ENCODE results near the gene UBE2F.
"Not testable (repeated sequence)": the region's sequence is repeated elsewhere in the genome, so short reads cannot be mapped to it uniquely, and the experiment has no call there.

The UBE2F gene

GRCh38 chr2:237971661-237972060 lies 4.8 kb downstream of the UBE2F start:
- H3K9ac ChIP-seq (ENCODE audit: low read length), result no peak overlapping the region
- no peaks in the 10 kb centered on the region for H3K27me3 ChIP-seq (ENCODE audit: control insufficient read depth, insufficient read depth, low read length)
- H3K4me1 ChIP-seq (ENCODE audit: control insufficient read depth, insufficient read depth, low read length), result peaks cover 8% of the 10 kb centered on the region
- no peaks in the 10 kb centered on the region for H3K36me3 ChIP-seq (ENCODE audit: control insufficient read depth, insufficient read depth, low read length)
- no peak overlapping the region for H3K27ac ChIP-seq (ENCODE audit: low read depth, low read length)
- no peak overlapping the region for H3K4me3 ChIP-seq (ENCODE audit: low read length)

GRCh38 chr2:237972211-237972610 lies 5.4 kb downstream of the UBE2F start:
- no peak overlapping the region for H3K9ac ChIP-seq (ENCODE audit: low read length)
- no peaks in the 10 kb centered on the region for H3K27me3 ChIP-seq (ENCODE audit: control insufficient read depth, insufficient read depth, low read length)
- no peaks in the 10 kb centered on the region for H3K36me3 ChIP-seq (ENCODE audit: control insufficient read depth, insufficient read depth, low read length)
- H3K27ac ChIP-seq (ENCODE audit: low read depth, low read length), result no peak overlapping the region
- H3K4me3 ChIP-seq (ENCODE audit: low read length), result no peak overlapping the region
- peaks cover 8% of the 10 kb centered on the region for H3K4me1 ChIP-seq (ENCODE audit: control insufficient read depth, insufficient read depth, low read length)

- Histone ChIP-seq H3K4me3 (ENCODE audit: low read length) (no peak overlapping the region), H3K9ac (ENCODE audit: low read length) (no peak overlapping the region), H3K4me1 (ENCODE audit: control insufficient read depth, insufficient read depth, low read length) (peaks cover 5% of the 10 kb centered on the region), H3K27ac (ENCODE audit: low read depth, low read length) (no peak overlapping the region), H3K27me3 (ENCODE audit: control insufficient read depth, insufficient read depth, low read length) (no peaks in the 10 kb centered on the region), H3K36me3 (ENCODE audit: control insufficient read depth, insufficient read depth, low read length) (no peaks in the 10 kb centered on the region)
Measured at GRCh38 chr2:237972936-237973335, 6.1 kb downstream of the UBE2F start.

- no peaks in the 10 kb centered on the region for H3K36me3 ChIP-seq (ENCODE audit: control insufficient read depth, insufficient read depth, low read length)
- no peak overlapping the region for H3K4me3 ChIP-seq (ENCODE audit: low read length)
- no peaks in the 10 kb centered on the region for H3K27me3 ChIP-seq (ENCODE audit: control insufficient read depth, insufficient read depth, low read length)
- no peak overlapping the region for H3K9ac ChIP-seq (ENCODE audit: low read length)
- peaks cover 8% of the 10 kb centered on the region for H3K4me1 ChIP-seq (ENCODE audit: control insufficient read depth, insufficient read depth, low read length)
- no peak overlapping the region for H3K27ac ChIP-seq (ENCODE audit: low read depth, low read length)
Measured at GRCh38 chr2:237977380-237977779, 10.6 kb downstream of the UBE2F start.

- Histone ChIP-seq H3K36me3 (ENCODE audit: control insufficient read depth, insufficient read depth, low read length) (no peaks in the 10 kb centered on the region), H3K4me1 (ENCODE audit: control insufficient read depth, insufficient read depth, low read length) (peaks cover 8% of the 10 kb centered on the region), H3K4me3 (ENCODE audit: low read length) (no peak overlapping the region), H3K27ac (ENCODE audit: low read depth, low read length) (no peak overlapping the region), H3K9ac (ENCODE audit: low read length) (no peak overlapping the region), H3K27me3 (ENCODE audit: control insufficient read depth, insufficient read depth, low read length) (no peaks in the 10 kb centered on the region)
Measured at GRCh38 chr2:237978058-237978712, 11.4 kb downstream of the UBE2F start.

- no peak overlapping the region for H3K27ac ChIP-seq (ENCODE audit: low read depth, low read length)
Measured at GRCh38 chr2:237979331-237979730, 12.5 kb downstream of the UBE2F start.

GRCh38 chr2:237980087-237980486 lies 13.3 kb downstream of the UBE2F start:
- Histone ChIP-seq H3K4me3 (ENCODE audit: low read length) (no peak overlapping the region), H3K4me1 (ENCODE audit: control insufficient read depth, insufficient read depth, low read length) (peaks cover 8% of the 10 kb centered on the region), H3K27ac (ENCODE audit: low read depth, low read length) (no peak overlapping the region), H3K9ac (ENCODE audit: low read length) (no peak overlapping the region), H3K36me3 (ENCODE audit: control insufficient read depth, insufficient read depth, low read length) (no peaks in the 10 kb centered on the region), H3K27me3 (ENCODE audit: control insufficient read depth, insufficient read depth, low read length) (no peaks in the 10 kb centered on the region)

More at GRCh38 chr2:237979331-237979730, 12.5 kb downstream of the UBE2F start:
- Histone ChIP-seq H3K27me3 (ENCODE audit: control insufficient read depth, insufficient read depth, low read length) (no peaks in the 10 kb centered on the region), H3K36me3 (ENCODE audit: control insufficient read depth, insufficient read depth, low read length) (no peaks in the 10 kb centered on the region), H3K4me1 (ENCODE audit: control insufficient read depth, insufficient read depth, low read length) (peaks cover 8% of the 10 kb centered on the region), H3K9ac (ENCODE audit: low read length) (no peak overlapping the region), H3K4me3 (ENCODE audit: low read length) (no peak overlapping the region)

GRCh38 chr2:237980751-237981150 lies 13.9 kb downstream of the UBE2F start:
- no peaks in the 10 kb centered on the region for H3K36me3 ChIP-seq (ENCODE audit: control insufficient read depth, insufficient read depth, low read length)
- no peaks in the 10 kb centered on the region for H3K27me3 ChIP-seq (ENCODE audit: control insufficient read depth, insufficient read depth, low read length)
- no peak overlapping the region for H3K4me3 ChIP-seq (ENCODE audit: low read length)
- H3K27ac ChIP-seq (ENCODE audit: low read depth, low read length), result no peak overlapping the region
- peaks cover 8% of the 10 kb centered on the region for H3K4me1 ChIP-seq (ENCODE audit: control insufficient read depth, insufficient read depth, low read length)
- H3K9ac ChIP-seq (ENCODE audit: low read length), result no peak overlapping the region

- H3K4me1 ChIP-seq (ENCODE audit: control insufficient read depth, insufficient read depth, low read length); H3K27me3 ChIP-seq (ENCODE audit: control insufficient read depth, insufficient read depth, low read length); H3K36me3 ChIP-seq (ENCODE audit: control insufficient read depth, insufficient read depth, low read length); H3K27ac ChIP-seq (ENCODE audit: low read depth, low read length); H3K4me3 ChIP-seq (ENCODE audit: low read length); H3K9ac ChIP-seq (ENCODE audit: low read length): not testable (repeated sequence)
Measured at GRCh38 chr2:237981621-237982020, 14.8 kb downstream of the UBE2F start.

- Histone ChIP-seq H3K27me3 (ENCODE audit: control insufficient read depth, insufficient read depth, low read length) (no peaks in the 10 kb centered on the region), H3K27ac (ENCODE audit: low read depth, low read length) (no peak overlapping the region), H3K9ac (ENCODE audit: low read length) (no peak overlapping the region), H3K4me1 (ENCODE audit: control insufficient read depth, insufficient read depth, low read length) (peaks cover 8% of the 10 kb centered on the region), H3K4me3 (ENCODE audit: low read length) (no peak overlapping the region), H3K36me3 (ENCODE audit: control insufficient read depth, insufficient read depth, low read length) (no peaks in the 10 kb centered on the region)
Measured at GRCh38 chr2:237982039-237982725, 15.4 kb downstream of the UBE2F start.

- Histone ChIP-seq H3K36me3 (ENCODE audit: control insufficient read depth, insufficient read depth, low read length) (no peaks in the 10 kb centered on the region), H3K4me3 (ENCODE audit: low read length) (no peak overlapping the region), H3K4me1 (ENCODE audit: control insufficient read depth, insufficient read depth, low read length) (no peaks in the 10 kb centered on the region), H3K9ac (ENCODE audit: low read length) (no peak overlapping the region), H3K27ac (ENCODE audit: low read depth, low read length) (no peak overlapping the region), H3K27me3 (ENCODE audit: control insufficient read depth, insufficient read depth, low read length) (no peaks in the 10 kb centered on the region)
Measured at GRCh38 chr2:237983922-237984321, 17.1 kb downstream of the UBE2F start.

- no peaks in the 10 kb centered on the region for H3K27me3 ChIP-seq (ENCODE audit: control insufficient read depth, insufficient read depth, low read length)
- no peak overlapping the region for H3K9ac ChIP-seq (ENCODE audit: low read length)
- no peak overlapping the region for H3K4me3 ChIP-seq (ENCODE audit: low read length)
- no peaks in the 10 kb centered on the region for H3K36me3 ChIP-seq (ENCODE audit: control insufficient read depth, insufficient read depth, low read length)
- H3K4me1 ChIP-seq (ENCODE audit: control insufficient read depth, insufficient read depth, low read length), result no peaks in the 10 kb centered on the region
- H3K27ac ChIP-seq (ENCODE audit: low read depth, low read length), result no peak overlapping the region
Measured at GRCh38 chr2:237987268-237987667, 20.5 kb downstream of the UBE2F start.

GRCh38 chr2:237993701-237994100 lies 26.9 kb downstream of the UBE2F start:
- Histone ChIP-seq H3K4me1 (ENCODE audit: control insufficient read depth, insufficient read depth, low read length) (no peaks in the 10 kb centered on the region), H3K36me3 (ENCODE audit: control insufficient read depth, insufficient read depth, low read length) (peaks cover 2% of the 10 kb centered on the region), H3K27ac (ENCODE audit: low read depth, low read length) (no peak overlapping the region), H3K4me3 (ENCODE audit: low read length) (no peak overlapping the region), H3K27me3 (ENCODE audit: control insufficient read depth, insufficient read depth, low read length) (no peaks in the 10 kb centered on the region), H3K9ac (ENCODE audit: low read length) (no peak overlapping the region)
